ENCODE measurements around the gene GPR101. TPM values are rescaled to one million over a fixed set of nuclear protein-coding genes. Genes with fewer than 3 reads are reported as not detected.
A peak's percentile ranks its signal among the peaks of the same experiment; 100 is the strongest.

Gene GPR101, protein sequence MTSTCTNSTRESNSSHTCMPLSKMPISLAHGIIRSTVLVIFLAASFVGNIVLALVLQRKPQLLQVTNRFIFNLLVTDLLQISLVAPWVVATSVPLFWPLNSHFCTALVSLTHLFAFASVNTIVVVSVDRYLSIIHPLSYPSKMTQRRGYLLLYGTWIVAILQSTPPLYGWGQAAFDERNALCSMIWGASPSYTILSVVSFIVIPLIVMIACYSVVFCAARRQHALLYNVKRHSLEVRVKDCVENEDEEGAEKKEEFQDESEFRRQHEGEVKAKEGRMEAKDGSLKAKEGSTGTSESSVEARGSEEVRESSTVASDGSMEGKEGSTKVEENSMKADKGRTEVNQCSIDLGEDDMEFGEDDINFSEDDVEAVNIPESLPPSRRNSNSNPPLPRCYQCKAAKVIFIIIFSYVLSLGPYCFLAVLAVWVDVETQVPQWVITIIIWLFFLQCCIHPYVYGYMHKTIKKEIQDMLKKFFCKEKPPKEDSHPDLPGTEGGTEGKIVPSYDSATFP
- total RNA-seq: not detected

DNA sequence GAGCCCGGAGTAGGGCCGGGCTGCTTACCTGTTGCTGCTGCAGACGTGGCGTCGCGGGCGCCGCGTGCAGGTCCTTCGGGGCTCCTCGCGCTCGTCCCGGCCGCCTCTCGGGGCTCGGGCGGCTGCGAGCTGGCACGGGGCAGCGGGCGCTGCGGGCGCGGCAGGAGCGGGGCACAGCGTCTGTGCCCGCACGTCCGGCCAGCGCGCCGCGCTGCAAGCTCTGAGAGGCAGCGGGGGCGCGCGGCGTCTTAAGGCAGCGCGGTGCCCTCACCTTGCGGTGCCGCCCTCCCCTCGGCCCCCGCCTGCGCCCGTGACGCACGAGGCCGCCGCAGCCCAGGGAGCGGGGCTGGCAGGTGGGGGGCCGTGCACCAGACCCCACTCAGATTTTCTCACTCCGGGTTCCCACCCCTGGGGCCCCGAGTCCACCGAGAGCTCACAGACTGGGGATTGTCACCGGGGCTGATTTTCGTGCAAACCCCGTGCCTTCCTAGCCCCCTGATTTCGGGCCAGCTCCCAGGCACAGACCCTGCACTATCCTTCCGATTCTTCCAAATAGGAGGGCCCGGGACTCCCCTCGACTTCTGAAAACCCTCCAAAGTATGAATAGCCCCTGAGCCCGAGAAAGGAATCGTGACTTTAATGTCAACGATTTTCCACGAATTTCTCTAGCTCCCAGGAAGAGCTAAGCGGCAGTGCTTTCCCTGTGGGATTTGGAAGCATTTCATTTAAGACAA lies at the start of gene GPR101:
Gene GPR101 (minus strand): TSS at position 222 of the 734 bp plus-strand sequence. CDS start 2,321 bp downstream, outside the sequence.
- ATAC-seq: no peak

DNA sequence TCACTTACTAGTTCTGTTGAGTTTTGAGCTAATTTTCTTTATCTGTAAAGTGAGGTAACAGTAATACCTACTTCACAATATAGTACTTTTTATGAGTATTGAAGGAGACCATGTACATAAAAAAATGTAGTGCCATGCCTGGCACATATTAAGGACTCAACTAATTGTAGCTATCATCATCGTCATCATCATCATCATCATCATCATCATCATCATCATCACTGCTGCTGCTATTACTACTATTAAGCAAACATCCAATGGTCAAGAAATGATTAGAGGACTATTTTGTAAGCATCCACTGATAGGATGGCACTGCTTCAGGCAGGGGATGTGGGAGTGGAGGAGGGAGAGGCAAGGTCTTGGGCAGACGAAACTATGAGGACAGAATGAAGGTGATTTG lies 47.4 kb upstream of the GPR101 start:
- ATAC-seq: no peak

DNA sequence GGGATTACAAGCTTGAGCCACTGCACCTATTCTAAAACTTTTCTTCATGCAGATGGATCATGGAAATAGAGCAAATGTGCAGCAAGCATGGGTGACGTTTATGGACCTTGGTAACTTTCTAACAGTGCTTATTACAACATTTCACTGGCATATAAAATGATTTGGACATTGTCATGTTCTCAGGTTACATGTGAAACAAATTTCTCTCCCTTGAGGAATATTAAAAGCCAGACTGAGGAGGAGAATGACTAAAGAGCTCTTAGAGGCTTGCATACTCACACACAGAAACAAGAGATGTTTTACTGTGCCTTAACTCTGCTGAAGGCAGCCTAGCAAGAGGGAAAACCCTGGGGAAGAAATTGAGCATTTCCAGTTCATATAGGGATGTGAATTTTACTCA lies 38.6 kb upstream of the GPR101 start:
- no peak for ATAC-seq

DNA sequence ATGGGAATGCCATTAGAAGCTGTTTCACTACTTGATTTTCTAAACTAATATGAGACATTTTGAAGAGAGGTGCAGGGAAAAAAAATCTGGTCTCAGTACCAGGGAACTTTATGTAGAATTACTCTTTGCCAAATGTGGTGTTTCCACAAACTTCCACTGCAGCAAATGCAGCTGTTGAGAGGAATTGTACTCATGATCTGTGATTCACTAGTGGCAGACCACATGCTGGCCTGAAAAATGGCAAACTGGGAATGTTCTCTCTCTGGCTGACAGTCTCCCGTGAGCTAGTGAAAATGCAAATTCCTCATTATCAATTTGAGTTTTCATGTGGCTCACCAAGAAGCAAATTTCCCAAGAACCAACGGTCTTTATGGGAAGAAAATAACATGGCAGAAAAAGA lies 37.8 kb upstream of the GPR101 start:
- no peak for ATAC-seq

DNA sequence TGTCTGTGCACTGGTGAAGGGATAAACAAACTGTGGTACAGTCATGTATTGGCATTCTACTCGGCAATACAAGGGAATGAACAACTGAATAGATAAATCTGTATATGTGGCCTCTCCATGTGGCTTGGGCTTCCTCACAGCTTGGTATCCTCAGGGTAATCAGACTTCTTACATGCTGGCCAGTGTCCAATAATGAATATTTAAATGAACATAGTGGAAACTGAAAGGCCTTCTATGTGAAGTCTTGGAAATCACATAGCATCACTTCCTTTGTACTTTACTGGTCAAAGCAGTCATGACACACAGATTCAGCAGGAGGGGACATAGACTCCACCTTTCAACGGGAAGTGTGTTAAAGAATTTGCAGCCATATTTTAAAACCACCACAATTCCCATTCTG lies 33.4 kb upstream of the GPR101 start:
- ATAC-seq: no peak

DNA sequence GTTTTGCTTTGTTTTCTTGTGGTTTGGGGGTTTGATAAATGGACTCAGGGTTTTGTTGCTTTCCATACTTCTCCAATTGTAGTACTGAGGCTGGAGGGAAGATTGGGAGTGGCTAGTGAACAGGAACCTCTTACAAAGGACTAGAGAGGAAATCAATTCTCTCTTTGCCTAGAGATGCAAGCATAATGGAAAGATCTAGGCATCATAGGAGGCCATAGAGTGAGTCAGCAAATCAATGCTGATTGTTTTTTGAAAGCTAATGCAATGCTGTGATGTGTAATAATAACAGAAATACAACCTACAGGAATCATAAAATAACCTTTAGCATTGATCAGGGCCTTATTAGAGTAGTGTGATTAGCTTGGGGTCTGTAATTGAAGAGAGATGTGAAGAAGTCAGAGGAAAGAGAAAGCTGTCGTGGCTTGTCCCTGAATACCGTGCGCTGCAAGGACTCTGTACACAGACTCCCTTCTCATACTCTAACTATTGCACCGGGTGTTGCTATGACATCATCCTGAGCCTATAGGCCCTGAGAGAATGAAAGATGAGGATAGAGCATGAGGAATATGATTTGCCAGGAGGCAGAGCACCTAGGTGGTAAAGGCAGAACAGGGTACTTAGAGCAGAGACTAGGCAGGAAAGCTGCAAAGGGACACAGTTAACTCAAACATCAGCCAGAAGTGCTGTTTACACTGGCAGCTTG lies 29.3 kb upstream of the GPR101 start:
- ATAC-seq: no peak

DNA sequence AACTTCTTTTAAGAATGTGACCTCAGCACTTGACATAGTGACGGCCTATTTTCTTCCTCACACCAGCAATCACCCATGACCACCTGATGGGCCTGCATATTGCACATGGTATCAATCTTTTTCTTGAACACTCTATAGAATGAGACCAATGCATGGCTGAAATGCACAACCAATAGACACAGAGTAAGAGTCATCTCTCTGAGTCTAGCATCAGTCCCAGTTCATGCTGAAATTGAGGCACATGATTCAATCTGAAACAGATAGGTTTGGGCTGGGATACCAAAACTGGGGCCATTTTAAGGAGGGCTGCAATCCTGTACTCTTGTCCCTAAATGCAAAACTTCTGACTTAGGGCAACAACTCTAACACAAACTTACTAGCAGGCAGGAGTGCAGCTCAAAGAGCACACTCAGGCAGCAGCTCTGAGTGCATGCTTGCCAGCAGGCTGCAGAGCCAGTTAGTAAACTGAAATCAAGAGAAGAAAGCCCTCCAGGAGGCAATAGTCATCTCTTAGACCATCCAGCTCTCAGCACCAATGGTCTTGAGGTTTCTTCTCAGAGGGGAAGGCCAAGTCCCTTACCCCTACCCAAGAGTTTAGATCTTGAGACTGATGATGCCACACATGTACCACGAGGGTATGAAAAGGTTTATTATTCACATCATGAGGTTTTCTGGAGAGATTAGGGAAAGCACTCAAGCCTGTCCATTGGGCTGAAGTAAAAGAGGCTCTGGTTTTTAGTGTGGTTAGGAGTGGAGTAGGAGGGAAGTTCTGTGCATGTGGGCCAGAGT lies 24.7 kb upstream of the GPR101 start:
- no peak for ATAC-seq

DNA sequence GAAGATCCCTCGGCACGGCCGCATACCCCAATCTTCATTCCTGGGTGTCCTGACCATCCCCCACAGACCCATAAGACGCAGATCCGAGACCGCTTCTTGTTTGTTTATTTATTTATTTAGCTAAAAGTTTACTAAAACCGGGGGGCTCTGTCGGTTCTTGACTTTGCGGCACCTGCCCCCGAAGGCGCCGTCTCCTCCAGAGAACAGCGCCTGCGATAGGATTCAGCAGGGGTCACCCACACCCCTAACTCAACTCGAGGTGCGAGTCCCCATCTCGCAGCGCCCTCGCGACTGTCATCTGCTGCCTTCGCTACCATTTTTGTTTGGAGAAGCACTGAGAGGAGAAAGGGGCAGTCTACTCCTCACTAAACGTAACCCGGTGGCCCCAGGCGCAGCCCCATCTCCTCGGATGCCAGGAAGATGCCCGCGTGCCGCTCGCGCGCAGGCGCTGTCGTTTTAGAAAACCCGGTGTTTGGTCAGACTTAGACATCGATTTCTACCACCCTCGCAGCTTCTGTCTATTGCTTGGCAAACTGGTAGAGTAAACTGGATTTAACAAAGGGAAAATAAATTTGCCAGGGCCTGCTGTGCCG lies 18.9 kb upstream of the GPR101 start:
- ATAC-seq: no peak

DNA sequence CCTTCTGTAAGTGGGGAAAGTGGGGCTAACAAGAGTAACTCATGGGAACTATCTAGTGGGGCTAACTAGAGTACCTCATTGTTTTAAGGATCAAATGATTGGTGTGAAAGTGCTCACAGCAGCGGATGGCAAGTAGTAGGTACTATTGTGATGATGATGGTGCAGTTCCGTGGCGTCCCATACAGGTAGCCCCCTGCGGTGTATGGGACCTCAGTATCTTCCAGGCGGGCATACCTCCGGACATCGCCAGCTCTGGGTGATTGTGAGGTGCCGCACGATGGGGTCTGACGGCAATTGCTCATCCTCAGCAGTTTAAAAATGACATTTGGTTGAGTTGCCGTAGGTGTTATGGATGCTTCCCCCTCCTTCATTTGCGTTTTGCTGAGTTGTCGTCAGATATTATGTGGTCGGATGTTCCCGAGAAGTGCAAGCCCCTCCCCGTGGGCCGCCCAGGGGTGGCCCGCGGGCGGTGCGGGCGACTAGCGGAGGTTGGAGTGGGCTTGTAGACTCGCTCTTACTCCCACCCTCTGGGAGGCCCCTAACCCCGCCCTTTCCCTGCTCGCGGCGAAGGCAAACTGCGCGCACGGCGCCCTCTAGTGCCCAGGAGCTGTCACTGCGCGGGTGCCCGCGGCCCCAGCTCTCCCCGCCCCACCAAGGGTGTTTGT lies 18.3 kb upstream of the GPR101 start:
- ATAC-seq: peak; percentile 72

DNA sequence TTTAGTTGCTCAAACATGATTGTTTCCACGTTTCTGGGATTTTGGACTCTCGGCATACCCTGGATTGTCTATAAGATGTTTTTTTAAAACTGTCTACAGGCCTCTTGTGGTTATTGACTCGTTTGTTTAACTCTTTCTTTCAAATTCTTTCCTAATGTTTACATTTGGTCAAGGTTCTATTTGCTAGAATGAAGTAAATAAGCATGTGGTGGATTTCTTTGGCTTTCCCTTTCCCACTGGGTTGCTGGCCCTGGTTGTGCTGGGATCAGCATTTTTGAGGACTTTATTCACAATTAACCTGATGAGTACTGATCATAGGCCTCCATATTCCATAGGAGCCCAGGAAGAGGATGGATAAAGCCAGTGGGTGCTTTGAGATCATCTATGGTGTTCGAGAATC lies 11.1 kb upstream of the GPR101 start:
- ATAC-seq: no peak

DNA sequence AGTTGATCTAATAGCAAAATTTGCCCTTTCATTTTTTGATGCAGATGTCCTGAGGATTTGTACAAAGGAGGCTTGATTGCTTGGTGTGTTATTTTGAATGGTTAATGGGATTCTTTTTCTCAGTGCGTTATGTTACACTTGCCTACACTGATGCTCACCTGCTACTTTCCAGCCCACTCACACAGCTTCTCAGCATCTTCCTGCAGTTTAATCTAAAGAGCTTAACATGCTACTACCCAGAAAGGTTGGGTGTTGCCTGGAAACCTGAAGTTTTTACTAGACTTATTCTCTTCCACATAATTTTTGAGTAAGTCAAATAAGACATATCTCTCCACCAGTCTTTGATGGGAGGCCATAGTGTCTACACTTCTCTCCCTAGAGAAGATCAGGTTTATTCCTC lies 9.9 kb upstream of the GPR101 start:
- no peak for ATAC-seq

DNA sequence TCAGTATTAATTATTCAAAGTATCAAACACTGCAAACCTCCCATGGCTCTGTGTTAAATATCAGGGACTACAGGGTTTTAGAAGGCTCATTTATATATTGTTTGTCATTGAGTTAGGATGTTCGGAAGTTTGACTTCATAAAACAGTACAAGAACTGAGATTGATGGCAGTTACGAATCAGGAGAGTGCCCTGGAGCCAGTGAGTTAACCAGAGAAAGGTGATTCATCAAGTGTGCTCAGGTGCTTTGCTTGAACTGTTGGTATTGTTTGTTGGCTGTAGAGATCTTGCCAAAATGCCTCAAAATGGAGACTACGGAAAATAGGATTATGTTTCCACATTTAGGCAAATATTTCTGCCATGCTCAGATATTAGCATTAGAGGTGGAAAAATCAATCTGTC lies 7.5 kb upstream of the GPR101 start:
- ATAC-seq: no peak

DNA sequence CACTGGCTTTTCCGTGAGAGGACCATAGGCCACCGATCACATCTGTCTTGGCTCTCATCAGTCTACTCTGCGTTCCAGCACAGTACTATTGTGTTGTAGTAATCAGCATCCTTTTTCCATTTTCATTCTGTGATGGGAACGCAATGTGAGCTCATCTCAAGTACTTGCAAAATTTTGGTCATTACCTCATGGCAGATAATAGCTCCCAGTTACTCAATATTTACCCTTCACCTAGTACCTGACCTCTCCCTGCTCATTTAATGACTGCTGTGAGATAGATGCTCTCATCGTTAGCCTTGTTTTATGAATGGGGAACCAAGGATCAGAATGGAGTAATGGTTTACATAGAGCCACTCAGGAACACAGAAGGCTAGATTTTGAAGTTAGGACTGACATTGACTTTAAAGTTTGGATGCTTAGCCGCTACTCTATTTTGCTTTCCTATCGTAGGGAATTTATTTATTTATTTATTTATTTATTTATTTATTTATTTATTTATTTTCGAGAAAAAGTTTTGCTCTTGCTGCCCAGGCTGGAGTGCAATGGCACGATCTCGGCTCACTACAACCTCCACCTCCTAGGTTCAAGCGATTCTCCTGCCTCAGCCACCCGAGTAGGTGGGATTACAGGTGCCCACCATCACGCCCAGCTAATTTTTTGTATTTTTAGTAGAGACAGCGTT lies 6.5 kb upstream of the GPR101 start:
- no peak for ATAC-seq

DNA sequence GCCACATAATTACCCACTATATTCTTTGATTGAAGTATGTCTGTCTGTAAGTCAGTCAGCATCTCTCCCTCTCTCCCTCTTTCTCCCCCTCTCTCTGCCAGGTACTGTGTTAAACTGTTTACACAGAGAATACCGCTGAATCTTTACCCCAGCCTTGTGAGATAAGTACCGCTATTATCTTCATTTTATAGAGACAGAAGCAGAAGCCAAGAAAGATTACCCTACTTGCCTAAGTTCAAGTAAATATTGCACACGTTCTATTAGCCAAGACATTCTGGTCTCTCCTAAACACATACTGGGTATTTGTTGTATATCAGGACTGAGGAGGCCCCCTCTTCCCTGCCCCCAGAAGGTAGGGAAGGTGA lies 695 bp upstream of the GPR101 start:
- ATAC-seq: no peak

DNA sequence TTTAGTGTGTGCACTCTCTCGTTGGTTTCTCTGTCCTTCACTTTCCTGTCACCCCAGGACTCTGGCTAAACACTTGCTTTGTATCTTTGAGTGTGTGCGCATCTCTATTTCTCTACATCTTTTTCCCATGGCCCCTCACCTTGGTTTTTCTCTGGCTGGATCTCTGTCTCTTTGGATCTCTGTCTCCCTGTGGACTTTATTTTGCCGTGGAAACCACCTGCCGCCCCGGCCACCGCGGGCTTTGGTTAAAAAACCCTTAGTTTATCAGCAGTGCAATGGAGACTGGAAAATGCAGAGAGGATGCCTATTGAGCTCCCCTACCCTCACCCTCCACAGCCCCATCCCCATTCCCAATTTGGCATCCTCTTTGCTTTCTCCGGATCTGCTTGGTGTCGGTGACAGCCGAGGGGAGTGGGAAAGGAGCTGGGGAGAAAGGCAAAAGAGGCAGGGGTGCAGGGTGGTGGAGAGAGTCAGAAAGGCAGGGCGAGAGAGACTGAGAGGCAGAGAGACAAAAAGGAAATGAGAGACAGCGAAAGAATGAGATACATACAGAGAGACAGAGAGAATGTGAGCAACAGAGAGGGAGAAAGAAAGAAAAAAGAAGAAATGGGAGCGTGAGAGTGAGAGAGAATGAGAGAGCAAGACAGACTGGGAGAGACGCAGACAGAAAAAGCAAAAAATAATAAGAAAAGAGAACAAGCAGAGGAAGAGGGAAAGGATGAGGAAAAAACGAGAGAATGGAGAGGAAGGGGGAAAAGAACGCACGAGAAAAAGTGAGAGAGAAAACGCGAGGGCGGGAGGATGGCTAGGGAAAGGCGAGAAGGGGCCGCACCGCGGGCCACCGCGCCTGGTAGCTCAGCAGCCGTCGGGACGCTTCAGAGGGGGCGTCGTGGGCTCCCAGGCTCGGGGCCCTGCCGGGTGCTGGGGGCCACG lies 688 bp downstream of the GPR101 start:
- no peak for ATAC-seq

DNA sequence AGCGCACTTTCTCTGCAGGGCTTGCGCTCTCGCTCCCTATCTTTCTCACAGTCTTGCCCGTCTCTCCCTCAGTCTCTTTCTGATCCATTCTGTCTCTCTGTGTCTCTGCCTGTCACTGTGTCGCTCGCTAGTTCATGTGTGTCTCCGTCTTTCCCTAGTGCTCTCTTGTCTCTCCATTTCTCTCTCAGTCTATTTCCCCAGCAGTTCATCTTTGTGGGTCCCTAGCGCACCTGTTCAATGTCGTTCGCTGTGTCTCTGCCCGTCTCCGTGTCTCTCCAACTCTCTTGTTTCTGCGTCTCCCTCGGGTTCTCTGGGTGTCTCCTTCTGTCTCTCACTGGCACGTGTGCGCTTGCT lies 1.5 kb downstream of the GPR101 start:
- no peak for ATAC-seq

DNA sequence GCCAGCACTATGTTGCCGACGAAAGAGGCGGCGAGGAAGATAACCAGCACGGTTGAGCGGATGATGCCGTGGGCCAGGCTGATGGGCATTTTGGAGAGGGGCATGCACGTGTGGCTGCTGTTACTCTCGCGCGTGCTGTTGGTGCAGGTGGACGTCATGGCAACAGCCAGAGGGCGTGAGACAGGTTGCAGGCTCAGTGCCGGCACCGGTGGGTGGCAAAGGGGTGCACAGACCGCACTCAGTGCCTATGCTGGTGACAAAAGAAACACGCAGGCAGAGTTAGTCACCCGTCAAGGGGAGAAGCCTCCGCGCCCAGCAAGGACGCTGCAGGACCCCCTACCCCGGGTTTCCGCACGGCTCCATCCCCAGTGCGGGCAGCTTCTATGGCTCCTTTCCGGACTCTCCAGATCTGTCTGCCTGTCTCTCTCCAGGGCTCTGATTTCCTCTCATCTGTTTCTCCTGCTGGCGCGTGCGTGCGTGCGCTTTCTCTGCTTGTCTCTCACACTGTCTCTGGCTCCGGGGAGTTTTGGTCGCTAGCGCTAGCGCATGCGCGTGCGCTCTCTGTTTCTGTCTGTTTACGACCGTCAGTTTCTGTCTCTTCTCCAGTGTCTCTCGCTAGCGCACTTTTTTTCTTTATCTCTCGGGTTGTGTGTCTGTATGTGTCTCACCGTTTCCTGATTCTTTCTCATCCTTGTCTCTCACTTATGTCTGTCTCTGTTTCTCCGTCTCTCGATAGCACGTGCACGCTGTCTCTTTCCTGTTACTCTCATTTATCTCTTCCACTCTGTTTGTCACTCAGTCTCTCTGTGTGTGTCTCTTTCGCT lies 2.1 kb downstream of the GPR101 start:
- ATAC-seq: peak; percentile 25

DNA sequence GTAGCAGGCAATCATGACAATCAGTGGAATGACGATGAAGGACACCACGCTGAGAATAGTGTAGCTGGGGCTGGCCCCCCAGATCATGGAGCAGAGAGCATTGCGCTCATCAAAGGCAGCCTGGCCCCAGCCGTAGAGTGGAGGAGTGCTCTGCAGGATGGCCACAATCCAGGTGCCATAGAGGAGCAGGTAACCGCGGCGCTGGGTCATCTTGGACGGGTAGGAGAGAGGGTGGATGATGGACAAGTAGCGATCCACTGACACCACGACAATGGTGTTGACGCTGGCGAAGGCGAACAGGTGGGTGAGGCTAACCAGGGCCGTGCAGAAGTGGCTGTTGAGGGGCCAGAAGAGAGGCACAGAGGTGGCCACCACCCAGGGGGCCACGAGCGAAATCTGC lies 2.8 kb downstream of the GPR101 start:
- no peak for ATAC-seq

DNA sequence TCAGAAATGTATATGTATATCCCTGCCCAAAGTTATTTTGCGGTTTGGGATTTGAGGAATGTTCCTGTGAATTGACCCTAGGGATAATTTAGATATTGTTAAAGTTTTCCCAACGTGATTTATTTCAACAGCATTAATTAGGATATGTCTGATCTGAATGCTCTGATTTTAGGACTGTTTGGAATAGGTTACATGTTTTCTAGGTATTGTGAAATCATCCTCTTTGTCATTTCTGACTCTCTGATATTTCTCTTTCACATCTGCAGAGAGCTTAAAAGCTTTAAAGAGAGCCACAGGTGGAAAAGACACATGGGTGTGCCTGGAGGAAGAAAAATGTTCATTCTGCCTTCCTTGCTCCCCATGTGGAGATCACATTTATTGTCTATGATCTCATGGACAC lies 5.1 kb downstream of the GPR101 start:
- no peak for ATAC-seq

All from esophagus mucosa (tissue), 1 donor.